AG04450 (cell line): ENCODE data around the gene CLNK. TPM values are rescaled to one million over a fixed set of nuclear protein-coding genes. Genes with fewer than 3 reads are reported as not detected.

ENCODE experiments used
- CTCF ChIA-PET: fragments of 300-600, 350-600 bp; formaldehyde crosslinking; extraction: SDS; loops from one replicate; lab custom pipeline; 2022; ENCODE audit warnings: antibody characterized with exemption, inconsistent platforms; lab: Charles Lee
- POLR2A ChIA-PET: fragments of 350-600 bp; formaldehyde crosslinking; extraction: SDS; loops from one replicate; lab custom pipeline; 2021; ENCODE audit warnings: antibody characterized with exemption, inconsistent platforms; lab: Yijun Ruan, JAX
- DNase-seq: peaks from one replicate; pipeline ENCODE4 v3.0.0-alpha.2; 2011; ENCODE audit warnings: low read depth, low spot score
- H3K27ac ChIP-seq: one replicate; pipeline ENCODE4 v1.5.1; 2012; ENCODE audit warnings: low read depth, low read length, control low read depth
- H3K27me3 ChIP-seq: one replicate; pipeline ENCODE4 v1.6.0; 2012; ENCODE audit warnings: low read length; ENCODE audit not compliant: control insufficient read depth, insufficient read depth
- H3K4me3 ChIP-seq: 2 replicates; pipeline ENCODE4 v1.5.1; 2011; ENCODE audit warnings: mild to moderate bottlenecking, low read depth, low read length, control low read depth
- H3K9me3 ChIP-seq: 2 replicates; pipeline ENCODE4 v1.5.1; 2012; ENCODE audit warnings: low read length; ENCODE audit not compliant: control insufficient read depth, insufficient read depth
- polyA plus RNA-seq: library from polyadenylated mRNA; depleted of rRNA; stranded (reverse); fragments of >200 nt; gene quantifications from 2 replicates; pipeline ENCODE4 v1.2.3, GENCODE V29; 2011
- TF ChIP-seq, protein P1 (sequence below): IDR thresholded peaks from 2 replicates; pipeline ENCODE4 v1.5.1; 2011; ENCODE audit warnings: low read depth, low read length, control low read depth, inconsistent platforms

CLNK gene
- polyA plus RNA-seq, 1 experiment, result not detected

DNA sequence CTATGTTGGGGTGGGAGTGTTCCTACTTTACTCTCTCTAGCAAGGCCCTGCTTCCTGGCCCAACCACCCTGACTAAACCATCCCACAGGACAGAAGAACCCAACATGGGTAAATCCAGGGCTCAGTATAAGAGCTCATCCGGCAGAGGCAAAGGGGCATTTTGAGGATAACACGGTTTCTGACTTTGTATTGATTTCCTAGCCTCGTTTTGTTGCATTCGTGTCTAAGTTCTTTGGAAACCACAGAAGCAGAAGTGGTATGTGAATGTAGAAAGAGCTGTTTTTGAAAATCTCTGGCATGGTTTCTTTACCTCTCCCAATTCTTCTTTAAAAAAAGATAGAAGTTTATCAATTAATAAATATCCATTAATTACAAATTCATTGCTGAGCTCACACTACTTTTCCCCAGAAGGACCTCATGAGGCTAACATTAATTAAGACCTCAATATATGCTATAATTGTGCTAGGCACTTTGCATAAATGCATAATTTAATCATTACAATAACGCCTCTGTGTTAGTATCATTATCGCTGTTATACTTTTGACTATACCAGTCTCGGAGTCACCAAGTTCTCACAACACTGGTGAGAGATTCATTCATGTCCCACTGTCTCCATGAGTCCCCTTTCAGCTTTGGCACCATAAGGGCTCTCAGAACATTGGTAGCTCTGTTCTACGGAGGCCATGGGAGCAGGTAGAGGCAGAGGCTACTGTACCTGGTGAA is 5.8 kb upstream of the CLNK start:
- H3K27ac ChIP-seq, result no peak overlapping the region
- H3K4me3 ChIP-seq, result no peak overlapping the region
- ChIA-PET POLR2A (interaction anchor here (0.6 kb wide), 1 partner anchor 93 kb away, joined by 3 read pairs; no protein-coding TSS in a partner anchor), CTCF (no interaction called here)
- DNase-seq, result no peak
- TF ChIP-seq, protein P1, sequence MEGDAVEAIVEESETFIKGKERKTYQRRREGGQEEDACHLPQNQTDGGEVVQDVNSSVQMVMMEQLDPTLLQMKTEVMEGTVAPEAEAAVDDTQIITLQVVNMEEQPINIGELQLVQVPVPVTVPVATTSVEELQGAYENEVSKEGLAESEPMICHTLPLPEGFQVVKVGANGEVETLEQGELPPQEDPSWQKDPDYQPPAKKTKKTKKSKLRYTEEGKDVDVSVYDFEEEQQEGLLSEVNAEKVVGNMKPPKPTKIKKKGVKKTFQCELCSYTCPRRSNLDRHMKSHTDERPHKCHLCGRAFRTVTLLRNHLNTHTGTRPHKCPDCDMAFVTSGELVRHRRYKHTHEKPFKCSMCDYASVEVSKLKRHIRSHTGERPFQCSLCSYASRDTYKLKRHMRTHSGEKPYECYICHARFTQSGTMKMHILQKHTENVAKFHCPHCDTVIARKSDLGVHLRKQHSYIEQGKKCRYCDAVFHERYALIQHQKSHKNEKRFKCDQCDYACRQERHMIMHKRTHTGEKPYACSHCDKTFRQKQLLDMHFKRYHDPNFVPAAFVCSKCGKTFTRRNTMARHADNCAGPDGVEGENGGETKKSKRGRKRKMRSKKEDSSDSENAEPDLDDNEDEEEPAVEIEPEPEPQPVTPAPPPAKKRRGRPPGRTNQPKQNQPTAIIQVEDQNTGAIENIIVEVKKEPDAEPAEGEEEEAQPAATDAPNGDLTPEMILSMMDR, result no peak
- no peaks in the 10 kb centered on the region for H3K9me3 ChIP-seq
- no peaks in the 10 kb centered on the region for H3K27me3 ChIP-seq

- DNase-seq, result no peak
- Histone ChIP-seq H3K4me3 (no peak overlapping the region), H3K9me3 (no peaks in the 10 kb centered on the region), H3K27me3 (no peaks in the 10 kb centered on the region), H3K27ac (no peak overlapping the region)
- TF ChIP-seq, protein P1, result no peak
- POLR2A ChIA-PET, result no interaction called here
- CTCF ChIA-PET, result no interaction called here
These were observed 4.3 kb upstream of the CLNK start for GRCh38 chr4:10688846-10689245.

DNA sequence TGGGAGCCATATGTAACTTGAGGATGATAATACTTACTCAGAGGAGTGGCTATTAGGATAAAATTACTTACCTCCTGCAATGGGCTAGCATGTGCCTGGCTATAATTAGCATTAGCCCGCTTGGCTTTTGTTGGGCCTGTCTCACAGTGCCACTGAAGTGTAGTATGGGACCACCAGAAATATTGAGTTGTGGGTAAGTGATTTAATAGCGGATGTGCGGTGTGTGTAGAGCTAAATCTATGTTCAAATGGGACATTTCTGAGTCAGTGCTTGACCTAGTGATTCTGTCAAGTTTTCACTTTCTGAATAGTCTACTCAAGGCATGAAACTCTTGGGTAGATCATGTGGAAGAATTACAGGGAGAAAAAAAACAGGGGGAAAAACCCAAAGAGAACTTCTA is 3.5 kb upstream of the CLNK start:
- no peak for DNase-seq
- no peaks in the 10 kb centered on the region for H3K27me3 ChIP-seq
- TF ChIP-seq, protein P1, result no peak
- ChIA-PET CTCF (no interaction called here), POLR2A (no interaction called here)
- H3K9me3 ChIP-seq, result no peaks in the 10 kb centered on the region
- H3K27ac ChIP-seq, result no peak overlapping the region
- H3K4me3 ChIP-seq, result no peak overlapping the region

GRCh38 chr4:10687526-10687925 is 3.0 kb upstream of the CLNK start:
- Histone ChIP-seq H3K9me3 (no peaks in the 10 kb centered on the region), H3K27me3 (no peaks in the 10 kb centered on the region), H3K4me3 (no peak overlapping the region), H3K27ac (no peak overlapping the region)
- ChIA-PET CTCF (no interaction called here), POLR2A (no interaction called here)
- DNase-seq, result no peak
- TF ChIP-seq, protein P1, result no peak

DNA sequence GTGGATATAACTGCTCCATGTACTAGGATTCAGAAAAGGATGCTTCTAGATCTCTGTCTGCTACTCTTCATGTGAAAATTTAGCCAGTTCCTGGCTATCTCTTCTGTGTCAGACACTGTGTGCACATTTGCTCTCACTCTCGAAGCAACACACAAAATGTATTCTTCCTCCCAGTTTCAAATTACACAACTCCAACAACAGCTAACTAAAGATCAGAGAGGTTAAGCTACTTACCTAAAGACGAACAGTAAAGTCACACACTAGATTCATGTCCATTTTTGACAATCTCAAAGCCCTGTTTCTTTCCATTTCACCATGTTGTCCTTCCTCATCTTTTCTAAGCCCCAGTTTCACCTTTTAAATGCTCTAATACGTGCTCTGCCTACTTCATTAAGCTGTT is 2.2 kb downstream of the CLNK start:
- ChIA-PET POLR2A (no interaction called here), CTCF (no interaction called here)
- no peak for DNase-seq
- Histone ChIP-seq H3K9me3 (no peaks in the 10 kb centered on the region), H3K27ac (no peak overlapping the region), H3K27me3 (no peaks in the 10 kb centered on the region), H3K4me3 (no peak overlapping the region)
- TF ChIP-seq, protein P1, result no peak
